ENCODE data around the gene FZD2. TPM values are rescaled to one million over a fixed set of nuclear protein-coding genes. Genes with fewer than 3 reads are reported as not detected.
"Not testable (repeated sequence)": the region's sequence is repeated elsewhere in the genome, so short reads cannot be mapped to it uniquely, and the experiment has no call there.

FZD2 gene
- total RNA-seq, 6 experiments from 2014 or later, result 76.4 to 103 (median 92.8) TPM

- Mint-ChIP-seq H3K4me3 (no peak overlapping the region), H3K9me3 (peaks cover 8% of the 10 kb centered on the region), H3K27ac (no peak overlapping the region), H3K36me3 (ENCODE audit: low read depth) (peaks cover 31% of the 10 kb centered on the region), H3K27me3 (ENCODE audit: insufficient read depth) (peaks cover 2% of the 10 kb centered on the region; the same call in 1 of the 2 replicates), H3K4me1 (ENCODE audit: low read depth) (peaks cover 35% of the 10 kb centered on the region)
- TF ChIP-seq CTCF (IDR thresholded peaks at IDR 0.05), result 0 out of 2 replicates have a peak, but pooled peaks have one; percentile 14
- no peak for DNase-seq
Observed at GRCh38 chr17:44564429-44564828, 7.1 kb downstream of the FZD2 start.

GRCh38 chr17:44565866-44566443, 8.7 kb downstream of the FZD2 start:
- peak; percentile 86 for TF ChIP-seq CTCF (IDR thresholded peaks at IDR 0.05)
- Mint-ChIP-seq H3K27ac (no peak overlapping the region), H3K36me3 (ENCODE audit: low read depth) (peaks cover 16% of the 10 kb centered on the region), H3K9me3 (no peaks in the 10 kb centered on the region; the same call in 1 of the 2 replicates), H3K4me1 (ENCODE audit: low read depth) (peaks cover 21% of the 10 kb centered on the region), H3K27me3 (ENCODE audit: insufficient read depth) (peaks cover 2% of the 10 kb centered on the region; the same call in 1 of the 2 replicates), H3K4me3 (no peak overlapping the region)
- DNase-seq, result no peak

GRCh38 chr17:44568311-44568944, 11.1 kb downstream of the FZD2 start:
- DNase-seq; H3K4me1 Mint-ChIP-seq (ENCODE audit: low read depth); H3K27ac Mint-ChIP-seq; H3K36me3 Mint-ChIP-seq (ENCODE audit: low read depth); H3K4me3 Mint-ChIP-seq; H3K9me3 Mint-ChIP-seq; H3K27me3 Mint-ChIP-seq (ENCODE audit: insufficient read depth): not testable (repeated sequence)

- H3K27ac Mint-ChIP-seq, result peak overlapping the region; percentile 16; the same call in 1 of the 2 replicates
- DNase-seq, result no peak
- peaks cover 5% of the 10 kb centered on the region for H3K36me3 Mint-ChIP-seq (ENCODE audit: low read depth)
Observed at GRCh38 chr17:44568945-44569858, 11.9 kb downstream of the FZD2 start.

DNA sequence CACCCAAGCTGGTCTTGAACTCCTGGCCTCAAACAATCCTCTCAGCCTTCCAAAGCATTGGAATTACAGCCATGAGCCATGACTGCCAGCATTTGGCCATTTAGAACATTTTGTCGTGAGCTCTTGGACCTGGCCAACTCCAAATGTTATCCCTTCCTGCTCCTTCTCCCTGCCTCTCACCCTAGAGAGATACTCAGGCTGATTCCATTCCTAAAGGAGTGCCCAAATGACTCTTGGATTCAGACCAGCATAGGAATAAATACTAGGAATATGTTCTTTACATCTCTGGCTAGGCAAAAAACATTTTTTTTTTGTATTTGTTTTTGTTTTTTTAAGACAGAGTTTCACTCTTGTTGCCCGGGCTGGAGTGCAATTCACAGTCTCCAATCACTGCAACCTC, 15.5 kb downstream of the FZD2 start:
- TF ChIP-seq CTCF (IDR thresholded peaks at IDR 0.05), result no peak
- no peaks in the 10 kb centered on the region for H3K36me3 Mint-ChIP-seq (ENCODE audit: low read depth)
- no peaks in the 10 kb centered on the region for H3K4me1 Mint-ChIP-seq (ENCODE audit: low read depth)
- H3K27ac Mint-ChIP-seq, result no peak overlapping the region
- H3K4me3 Mint-ChIP-seq, result no peak overlapping the region
- no peaks in the 10 kb centered on the region for H3K9me3 Mint-ChIP-seq
- no peak for DNase-seq
- H3K27me3 Mint-ChIP-seq (ENCODE audit: insufficient read depth), result no peaks in the 10 kb centered on the region

More at GRCh38 chr17:44568945-44569858, 11.9 kb downstream of the FZD2 start:
- Mint-ChIP-seq H3K9me3 (no peaks in the 10 kb centered on the region; the same call in 1 of the 2 replicates), H3K27me3 (ENCODE audit: insufficient read depth) (no peaks in the 10 kb centered on the region), H3K4me3 (no peak overlapping the region), H3K4me1 (ENCODE audit: low read depth) (no peaks in the 10 kb centered on the region)
- no peak for TF ChIP-seq CTCF (IDR thresholded peaks at IDR 0.05)

All from HFFc6 (cell line).